HG03064 (cell line): ENCODE results near the gene DMRT3.

ENCODE experiments used
- ATAC-seq: cut with Tn5 transposase; IDR thresholded peaks from one replicate; pipeline ENCODE4 v1.9.1; 2021; ENCODE audit warnings: low read depth; ENCODE audit not compliant: unreplicated experiment

The DMRT3 gene

DNA sequence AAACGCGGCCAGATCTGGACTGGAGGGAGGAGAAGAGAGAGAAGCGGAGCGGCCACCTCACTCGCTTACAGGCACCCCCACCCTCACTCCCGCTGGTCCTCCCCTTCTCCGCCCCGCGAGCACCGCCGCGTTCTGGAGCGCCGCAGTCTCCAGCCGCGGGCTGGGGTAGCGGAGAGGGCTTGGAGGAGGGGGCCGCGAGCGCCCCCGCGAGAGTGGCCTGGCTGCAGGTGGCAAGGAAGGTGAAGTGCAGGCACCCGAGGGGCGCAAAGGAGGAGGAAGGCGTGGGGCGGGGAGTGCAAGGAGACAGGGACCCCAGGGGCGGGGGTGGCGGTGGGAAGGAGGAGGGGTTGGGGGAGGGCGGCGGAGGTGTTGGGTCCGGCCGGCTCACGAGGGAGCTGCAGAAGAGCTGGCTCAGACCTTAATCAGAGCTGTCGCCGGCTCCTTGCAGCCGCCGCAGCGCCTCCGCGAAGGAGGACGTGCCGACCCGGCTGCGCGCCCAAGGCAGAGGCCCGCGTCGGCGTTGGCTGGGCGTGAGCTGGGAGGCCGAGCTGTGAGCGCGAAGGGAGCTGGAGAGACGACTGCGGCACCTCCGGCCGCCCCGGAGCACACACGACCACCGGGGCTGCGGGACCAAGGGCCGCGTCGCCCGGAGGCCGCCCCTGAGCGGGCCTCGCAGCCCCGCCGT is at the start of gene DMRT3:
DMRT3 (plus strand) TSS at position 398 of the 685 bp plus-strand sequence. CDS start 347 bp downstream, outside the sequence.
- no peak for ATAC-seq

GRCh38 chr9:926976-927375 is 49.5 kb upstream of the DMRT3 start:
- ATAC-seq: no peak

DNA sequence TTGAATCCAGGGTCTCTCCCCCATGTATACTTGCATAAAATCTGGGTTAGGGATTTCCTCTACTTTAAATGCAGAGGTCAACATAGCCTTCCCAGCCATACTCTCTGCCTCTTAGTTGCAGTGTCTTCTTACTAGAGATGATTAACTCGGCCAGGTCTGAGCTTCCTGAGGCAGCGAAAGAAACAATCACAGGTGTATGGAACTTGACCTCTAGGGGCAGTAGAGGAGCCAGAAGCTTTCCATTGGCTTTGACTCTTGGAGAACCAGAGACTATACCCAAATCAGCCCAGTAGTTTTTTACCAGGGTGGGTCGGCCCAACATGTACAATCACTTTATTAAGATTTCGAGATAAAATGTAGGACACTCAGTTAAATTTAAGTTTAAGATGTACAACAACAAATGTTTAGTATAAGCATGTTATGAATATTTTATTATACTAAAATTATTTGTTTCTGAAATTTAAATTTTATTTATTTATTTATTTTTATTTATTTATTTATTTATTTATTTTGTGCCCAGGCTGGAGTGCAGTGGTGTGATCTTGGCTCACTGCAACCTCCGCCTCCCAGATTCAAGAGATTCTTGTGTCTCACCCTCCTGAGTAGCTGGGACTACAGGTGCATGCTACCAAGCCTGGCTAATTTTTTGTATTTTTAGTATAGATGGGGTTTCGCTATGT is 48.0 kb upstream of the DMRT3 start:
- no peak for ATAC-seq

DNA sequence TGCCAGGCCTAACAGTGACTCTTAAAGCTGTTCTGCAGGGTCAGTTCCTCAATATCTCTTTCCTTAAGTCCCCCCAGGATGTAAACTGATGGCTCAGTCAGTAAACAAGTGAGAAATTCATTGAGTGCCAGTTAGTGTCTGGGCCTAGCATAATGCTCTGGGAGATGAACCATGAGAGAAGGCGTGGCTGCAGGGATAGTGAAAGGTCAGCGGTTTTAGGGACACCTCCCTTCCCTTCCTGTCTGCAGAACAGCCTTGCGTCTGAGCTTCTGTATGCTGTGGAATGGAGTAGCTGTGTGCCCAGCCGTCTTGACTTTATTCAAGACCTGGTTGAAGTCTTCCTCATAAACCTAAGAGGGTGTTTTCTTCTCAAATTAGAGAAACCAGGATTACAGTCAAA is 46.7 kb upstream of the DMRT3 start:
- no peak for ATAC-seq

- no peak for ATAC-seq
Observed at GRCh38 chr9:933356-933755, 43.1 kb upstream of the DMRT3 start.

- ATAC-seq: no peak
Observed at GRCh38 chr9:935348-935965, 41.0 kb upstream of the DMRT3 start.

DNA sequence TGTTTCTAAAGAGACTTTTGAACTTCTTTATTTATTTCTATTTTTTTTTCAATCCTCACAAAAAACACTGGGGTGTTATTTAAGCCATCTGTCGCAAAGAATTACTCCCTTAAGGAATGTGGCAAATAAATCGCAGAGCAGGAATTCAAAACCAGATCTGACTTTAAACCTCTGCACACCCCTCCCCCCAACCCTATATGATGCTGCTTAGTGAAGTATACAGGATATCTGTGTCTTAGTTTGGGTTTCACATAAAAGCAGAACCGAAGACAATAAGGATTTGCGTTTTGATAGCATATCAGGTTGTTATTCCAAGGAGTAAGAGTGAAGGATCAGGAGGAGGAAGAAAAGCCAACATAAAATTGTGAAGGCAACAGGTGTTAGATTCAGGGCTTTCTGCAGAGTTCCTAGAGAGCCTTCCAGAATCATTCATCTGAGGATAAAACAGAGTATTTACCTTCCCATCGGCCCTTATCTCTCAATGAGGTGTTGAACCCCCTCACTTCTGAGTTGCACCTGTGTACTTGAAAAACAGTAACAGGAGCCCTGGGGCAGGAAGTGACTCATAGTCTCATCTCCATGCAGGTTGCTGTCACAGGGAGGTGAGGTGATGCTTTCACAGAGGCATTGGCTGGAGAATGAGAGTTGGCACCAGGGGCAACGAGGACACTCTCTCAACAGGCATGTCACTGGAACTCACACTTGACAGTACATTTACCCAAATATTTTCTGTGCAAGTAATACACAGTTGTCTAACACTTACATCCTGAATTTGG is 33.5 kb upstream of the DMRT3 start:
- no peak for ATAC-seq

DNA sequence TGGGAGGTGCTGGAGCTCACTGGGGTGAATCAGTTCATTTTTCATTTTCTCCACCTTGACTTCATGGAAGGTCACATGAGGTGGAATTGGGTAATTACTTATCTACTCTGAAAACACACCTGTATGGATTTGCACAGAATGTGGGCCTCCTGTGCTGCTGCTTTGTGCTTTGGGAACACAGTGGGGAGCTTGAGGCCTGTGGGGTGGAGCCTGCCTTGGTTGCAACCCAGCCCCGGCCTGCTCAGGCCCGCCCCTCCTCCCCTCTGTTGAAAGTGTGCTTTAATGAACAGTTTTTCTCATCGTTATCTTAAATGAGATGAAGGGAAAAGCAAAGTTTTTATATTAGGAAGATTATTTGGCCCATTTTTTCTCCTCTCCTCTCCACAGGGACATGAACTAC is 28.5 kb upstream of the DMRT3 start:
- ATAC-seq: no peak

DNA sequence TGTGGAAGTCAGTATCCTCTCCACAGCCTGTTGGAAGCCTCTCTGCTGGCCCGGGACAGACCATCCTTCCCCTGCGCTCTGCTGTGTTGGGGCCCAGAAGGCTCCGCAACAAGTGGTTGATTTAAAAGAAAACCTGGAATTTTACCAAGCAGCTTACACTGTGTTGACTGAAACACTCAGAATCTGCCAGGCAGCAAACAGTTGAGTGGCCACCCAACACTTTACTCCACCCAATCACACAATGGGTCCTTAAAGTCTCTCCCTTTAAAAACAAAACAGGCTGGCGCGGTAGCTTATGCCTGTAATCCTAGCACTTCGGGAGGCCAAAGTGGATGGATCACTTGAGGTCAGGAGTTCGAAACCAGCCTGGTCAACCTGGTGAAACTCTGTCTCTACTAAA is 28.0 kb upstream of the DMRT3 start:
- ATAC-seq: no peak

DNA sequence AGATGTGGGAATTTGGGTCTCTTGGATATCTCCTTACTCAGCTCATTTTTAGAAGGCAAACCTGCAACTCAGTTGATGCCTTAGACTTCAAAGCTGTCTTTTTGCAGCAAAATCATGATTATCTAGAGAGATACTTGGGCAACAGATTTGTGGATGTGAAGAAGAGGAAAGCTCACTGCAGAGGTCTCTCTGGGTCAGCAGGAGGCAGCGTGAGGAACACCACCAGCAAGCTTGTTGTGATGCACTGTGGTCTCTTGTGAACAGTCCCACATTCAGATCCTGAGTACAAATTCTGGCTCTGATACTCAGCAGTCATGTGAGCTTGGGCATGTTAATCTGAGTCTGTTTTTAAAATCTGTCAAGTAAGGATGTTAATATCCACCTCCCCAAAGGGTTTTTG is 26.3 kb upstream of the DMRT3 start:
- ATAC-seq: no peak

GRCh38 chr9:952546-952945 is 23.9 kb upstream of the DMRT3 start:
- no peak for ATAC-seq

- ATAC-seq: no peak
Observed at GRCh38 chr9:959105-959504, 17.4 kb upstream of the DMRT3 start.

DNA sequence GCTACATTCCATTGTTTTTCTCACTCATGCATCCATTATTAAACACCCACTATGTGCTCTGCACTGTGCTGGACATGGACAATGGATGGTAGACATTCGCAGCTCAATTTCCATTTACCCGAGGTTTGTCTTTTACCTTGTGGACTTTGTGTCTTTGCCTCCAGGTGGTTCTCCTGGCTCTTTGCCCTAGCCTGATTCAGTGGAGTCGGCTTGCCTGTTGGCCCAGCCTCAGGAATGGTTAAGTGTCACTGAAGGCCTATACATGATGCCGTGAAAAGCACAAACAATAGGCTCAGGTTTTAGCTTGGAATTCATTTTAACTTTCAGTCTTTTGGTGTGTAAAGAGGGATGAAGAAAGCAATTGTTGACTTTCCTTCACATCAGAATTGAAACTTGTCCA is 16.5 kb upstream of the DMRT3 start:
- no peak for ATAC-seq

DNA sequence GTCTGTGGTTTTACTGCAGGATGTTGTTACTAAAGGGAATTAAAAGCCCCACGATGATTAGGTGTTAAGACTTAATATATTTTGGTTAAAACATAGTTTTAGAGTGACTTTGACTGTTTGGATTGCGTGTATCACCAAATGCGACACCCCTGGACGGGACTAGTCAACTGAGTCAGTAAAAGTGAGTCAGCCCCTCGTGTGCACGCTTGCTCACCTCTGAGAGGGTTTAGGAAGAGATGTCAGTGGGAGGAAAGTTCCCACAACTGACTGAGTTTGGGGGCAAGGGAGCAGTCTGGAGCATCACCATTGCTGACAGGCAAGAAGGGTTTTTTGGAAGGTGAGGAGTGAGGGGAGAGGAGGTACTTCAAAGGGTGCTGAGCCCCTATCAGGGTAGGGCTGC is 14.4 kb upstream of the DMRT3 start:
- ATAC-seq: no peak

- ATAC-seq: no peak
Observed at GRCh38 chr9:965497-965896, 11.0 kb upstream of the DMRT3 start.

GRCh38 chr9:966870-967269 is 9.6 kb upstream of the DMRT3 start:
- ATAC-seq: no peak

DNA sequence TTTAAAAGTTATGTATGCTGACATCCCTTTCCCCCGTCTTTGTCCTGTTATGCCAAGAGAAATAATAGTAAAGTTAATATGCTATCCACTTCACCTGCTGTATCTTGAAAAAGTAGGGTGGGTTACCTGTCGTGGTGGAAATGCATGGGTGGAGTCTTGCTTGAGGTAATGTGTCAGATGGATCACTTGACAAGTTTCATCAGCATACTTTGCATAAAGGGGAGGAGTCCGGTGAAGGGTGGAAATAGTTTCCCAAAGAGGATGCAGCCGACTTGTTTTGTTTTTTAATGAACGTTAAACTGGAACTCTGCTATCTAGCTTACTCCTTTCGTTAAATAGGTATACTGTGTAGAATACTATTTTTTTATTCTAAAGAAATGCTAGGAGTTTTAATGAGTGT is 9.0 kb upstream of the DMRT3 start:
- no peak for ATAC-seq

DNA sequence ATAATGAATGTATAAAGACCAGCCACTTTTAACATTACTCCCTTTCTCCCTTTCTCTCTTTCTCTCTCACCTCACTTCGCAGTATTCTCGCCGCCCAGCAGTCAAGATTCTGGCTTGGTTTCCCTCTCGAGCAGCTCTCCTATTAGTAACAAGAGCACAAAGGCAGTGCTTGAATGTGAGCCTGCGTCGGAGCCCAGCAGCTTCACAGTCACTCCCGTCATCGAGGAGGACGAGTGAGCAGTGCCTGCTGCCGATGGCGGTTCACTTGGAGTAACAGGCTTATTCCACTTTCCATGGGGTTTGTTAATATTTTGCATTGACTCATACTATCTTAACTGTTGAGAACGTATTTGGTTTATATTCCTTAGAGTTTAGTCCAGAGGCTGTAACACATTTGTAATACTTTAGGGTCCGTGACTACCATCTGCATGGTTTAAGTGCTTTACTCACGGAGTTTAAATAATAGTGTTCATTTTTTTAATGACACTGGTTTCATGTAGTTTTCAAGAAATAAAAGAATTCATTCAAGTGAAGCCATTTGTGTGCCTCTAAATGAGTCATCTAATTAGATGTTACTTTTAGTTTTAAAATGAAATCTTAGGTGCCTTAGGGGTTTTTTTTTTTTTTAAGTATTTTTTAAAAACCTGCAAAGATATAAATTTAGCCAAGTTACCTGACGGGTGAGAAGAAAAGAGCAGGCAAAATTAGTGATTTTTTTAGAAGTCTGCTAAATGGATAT is 8.4 kb upstream of the DMRT3 start:
- ATAC-seq: no peak

- ATAC-seq: no peak
Observed at GRCh38 chr9:969310-970150, 6.9 kb upstream of the DMRT3 start.
